Neural cell (in vitro differentiated cells): ENCODE measurements around the gene FGF11. TPM values are rescaled to one million over a fixed set of nuclear protein-coding genes. Genes with fewer than 3 reads are reported as not detected.
A peak's percentile ranks its signal among the peaks of the same experiment; 100 is the strongest.

Source experiments
- H2AFZ ChIP-seq: fragments of 200-600, 300-800 bp; sonication (generic), shearing (Covaris generic); 2 replicates; pipeline ENCODE4 v1.6.0; 2014; ENCODE audit warnings: low read depth, mild to moderate bottlenecking, antibody characterized with exemption, low read length, moderate library complexity
- H3F3A ChIP-seq: fragments of 200-600 bp; shearing (Covaris generic); 2 replicates; pipeline ENCODE4 v1.6.1; 2016; ENCODE audit warnings: mild to moderate bottlenecking, moderate library complexity, mixed read lengths, antibody characterized with exemption, low read length; ENCODE audit not compliant: insufficient read depth, poor library complexity, severe bottlenecking
- H3K27ac ChIP-seq: fragments of 200-600, 300-800 bp; sonication (generic), shearing (Covaris generic); 2 replicates; pipeline ENCODE4 v1.5.1; 2014; ENCODE audit warnings: mild to moderate bottlenecking, low read length, moderate library complexity
- H3K27me3 ChIP-seq: fragments of 300-800, 200-600 bp; sonication (generic), shearing (Covaris generic); 2 replicates; pipeline ENCODE4 v1.6.0; 2014; ENCODE audit warnings: mild to moderate bottlenecking, low read depth, low read length, moderate library complexity; ENCODE audit not compliant: insufficient read depth
- H3K36me3 ChIP-seq: fragments of 300-800, 200-600 bp; sonication (generic), shearing (Covaris generic); 2 replicates; pipeline ENCODE4 v1.5.1; 2014; ENCODE audit warnings: mild to moderate bottlenecking, antibody characterized with exemption, low read length, moderate library complexity; ENCODE audit not compliant: insufficient read depth
- H3K4me2 ChIP-seq: fragments of 300-800, 200-600 bp; sonication (generic), shearing (Covaris generic); 2 replicates; pipeline ENCODE4 v1.6.0; 2014; ENCODE audit warnings: mild to moderate bottlenecking, low read length
- H3K4me3 ChIP-seq: fragments of 300-800, 200-600 bp; sonication (generic), shearing (Covaris generic); 2 replicates; pipeline ENCODE4 v1.5.1; 2014; ENCODE audit warnings: mild to moderate bottlenecking, low read length, moderate library complexity
- H3K79me2 ChIP-seq: fragments of 200-600 bp; shearing (Covaris generic); replicated peaks from 2 replicates; pipeline ENCODE4 v1.6.0; 2014; ENCODE audit warnings: mild to moderate bottlenecking, low read length, moderate library complexity; ENCODE audit not compliant: insufficient read depth
- H3K9ac ChIP-seq: fragments of 300-800, 200-600 bp; sonication (generic), shearing (Covaris generic); 2 replicates; pipeline ENCODE4 v1.6.1; 2016; ENCODE audit warnings: mild to moderate bottlenecking, low read length, mixed read lengths
- H3K9me2 ChIP-seq: fragments of 200-600 bp; shearing (Covaris generic); 2 replicates; pipeline ENCODE4 v1.6.1; 2016; ENCODE audit warnings: mild to moderate bottlenecking, low read length, mixed read lengths; ENCODE audit not compliant: insufficient read depth
- H3K9me3 ChIP-seq: fragments of 200-600, 300-800 bp; sonication (generic), shearing (Covaris generic); 2 replicates; pipeline ENCODE4 v1.6.1; 2016; ENCODE audit warnings: mild to moderate bottlenecking, mixed run types, low read length, moderate library complexity, mixed read lengths
- H4K20me1 ChIP-seq: fragments of 200-600 bp; shearing (Covaris generic); 2 replicates; pipeline ENCODE4 v1.6.1; 2016; ENCODE audit warnings: mild to moderate bottlenecking, mixed run types; ENCODE audit not compliant: insufficient read depth
- EP300 ChIP-seq: fragments of 450-650 bp; conservative IDR thresholded peaks from 2 replicates; pipeline ENCODE4 v1.6.1; 2014; ENCODE audit warnings: antibody characterized with exemption, mild to moderate bottlenecking, moderate library complexity; ENCODE audit not compliant: poor library complexity, severe bottlenecking
- EZH2 ChIP-seq: fragments of 200-600, 300-800 bp; shearing (Covaris generic), sonication (generic); IDR thresholded peaks from 2 replicates; pipeline ENCODE4 v1.6.1; 2014; ENCODE audit warnings: antibody characterized with exemption, low read length, borderline replicate concordance, mild to moderate bottlenecking; ENCODE audit not compliant: insufficient read depth, poor library complexity, severe bottlenecking
- MXI1 ChIP-seq: fragments of 450-650 bp; conservative IDR thresholded peaks from 2 replicates; pipeline ENCODE4 v1.6.1; 2014; ENCODE audit warnings: antibody characterized with exemption, mild to moderate bottlenecking; ENCODE audit not compliant: poor library complexity, severe bottlenecking
- POLR2AphosphoS5 ChIP-seq: IDR thresholded peaks from 2 replicates; pipeline ENCODE4 v1.6.1; 2012
- RAD21 ChIP-seq: fragments of 450-650 bp; conservative IDR thresholded peaks from 2 replicates; pipeline ENCODE4 v1.6.1; 2014; ENCODE audit warnings: antibody characterized with exemption, mild to moderate bottlenecking, moderate library complexity
- SMC3 ChIP-seq: fragments of 450-650 bp; conservative IDR thresholded peaks from 2 replicates; pipeline ENCODE4 v1.6.1; 2014; ENCODE audit warnings: antibody characterized with exemption, mild to moderate bottlenecking, moderate library complexity; ENCODE audit not compliant: poor library complexity
- TAF1 ChIP-seq: IDR thresholded peaks from 2 replicates; pipeline ENCODE4 v1.6.1; 2012; ENCODE audit warnings: low read depth
- polyA plus RNA-seq: library from polyadenylated mRNA; depleted of rRNA; stranded (reverse); fragments of >200 nt; gene quantifications from 2 replicates; pipeline ENCODE4 v1.2.3, GENCODE V29; 2014
- TF ChIP-seq, protein P1 (sequence below): IDR thresholded peaks from 2 replicates; pipeline ENCODE4 v1.6.1; 2012; ENCODE audit warnings: borderline replicate concordance
- TF ChIP-seq, protein P2 (sequence below): fragments of 450-650 bp; IDR thresholded peaks from 2 replicates; pipeline ENCODE4 v1.5.1; 2014; ENCODE audit warnings: antibody characterized with exemption, mild to moderate bottlenecking, moderate library complexity; ENCODE audit not compliant: poor library complexity, severe bottlenecking

Gene FGF11
- polyA plus RNA-seq, 1 donor from 2014 or later, result 16.4 TPM

DNA sequence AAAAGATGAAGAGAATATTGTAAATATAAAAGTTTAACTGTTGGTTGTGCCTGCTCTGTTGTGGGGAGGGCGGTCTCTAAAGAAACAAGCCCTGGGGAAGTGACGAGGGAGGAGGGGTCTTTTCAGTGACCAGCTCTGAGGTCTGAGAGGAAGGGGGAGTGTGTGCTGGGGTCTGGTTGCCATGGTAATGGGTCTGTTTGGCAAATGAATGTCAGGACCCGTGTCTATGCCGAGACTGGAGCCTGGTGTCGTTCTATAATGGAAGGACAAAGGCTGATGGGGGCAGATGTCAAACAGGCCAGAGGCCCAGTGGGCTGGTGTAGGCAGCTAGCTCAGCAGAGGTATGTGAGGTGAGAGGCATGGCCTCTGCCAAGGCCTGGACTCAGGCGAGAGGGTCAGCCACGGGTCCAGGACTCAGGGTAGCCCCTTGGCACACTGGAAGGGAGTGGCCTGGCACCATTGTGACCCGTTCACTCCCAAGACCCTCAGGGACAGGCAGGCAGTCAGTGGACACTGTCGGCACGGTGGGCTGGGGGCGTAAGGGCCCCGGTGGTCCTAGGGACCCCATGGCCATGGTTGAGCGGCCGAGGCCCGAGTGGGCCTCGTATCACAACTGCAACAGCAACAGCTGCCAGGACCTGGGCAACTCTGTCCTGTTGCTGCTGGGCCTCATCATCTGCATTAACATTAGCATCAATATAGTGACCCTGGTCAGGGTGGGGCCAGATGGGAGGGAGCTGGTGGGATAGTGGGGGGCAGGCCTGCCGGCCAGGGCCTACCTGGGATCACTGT is 19.3 kb upstream of the FGF11 start, which contains the start of gene SPEM1:
TSS of gene SPEM1 (plus strand) at position 506 of the 792 bp plus-strand sequence. CDS start at position 567, 61 bp downstream.
- TF ChIP-seq, protein P1, sequence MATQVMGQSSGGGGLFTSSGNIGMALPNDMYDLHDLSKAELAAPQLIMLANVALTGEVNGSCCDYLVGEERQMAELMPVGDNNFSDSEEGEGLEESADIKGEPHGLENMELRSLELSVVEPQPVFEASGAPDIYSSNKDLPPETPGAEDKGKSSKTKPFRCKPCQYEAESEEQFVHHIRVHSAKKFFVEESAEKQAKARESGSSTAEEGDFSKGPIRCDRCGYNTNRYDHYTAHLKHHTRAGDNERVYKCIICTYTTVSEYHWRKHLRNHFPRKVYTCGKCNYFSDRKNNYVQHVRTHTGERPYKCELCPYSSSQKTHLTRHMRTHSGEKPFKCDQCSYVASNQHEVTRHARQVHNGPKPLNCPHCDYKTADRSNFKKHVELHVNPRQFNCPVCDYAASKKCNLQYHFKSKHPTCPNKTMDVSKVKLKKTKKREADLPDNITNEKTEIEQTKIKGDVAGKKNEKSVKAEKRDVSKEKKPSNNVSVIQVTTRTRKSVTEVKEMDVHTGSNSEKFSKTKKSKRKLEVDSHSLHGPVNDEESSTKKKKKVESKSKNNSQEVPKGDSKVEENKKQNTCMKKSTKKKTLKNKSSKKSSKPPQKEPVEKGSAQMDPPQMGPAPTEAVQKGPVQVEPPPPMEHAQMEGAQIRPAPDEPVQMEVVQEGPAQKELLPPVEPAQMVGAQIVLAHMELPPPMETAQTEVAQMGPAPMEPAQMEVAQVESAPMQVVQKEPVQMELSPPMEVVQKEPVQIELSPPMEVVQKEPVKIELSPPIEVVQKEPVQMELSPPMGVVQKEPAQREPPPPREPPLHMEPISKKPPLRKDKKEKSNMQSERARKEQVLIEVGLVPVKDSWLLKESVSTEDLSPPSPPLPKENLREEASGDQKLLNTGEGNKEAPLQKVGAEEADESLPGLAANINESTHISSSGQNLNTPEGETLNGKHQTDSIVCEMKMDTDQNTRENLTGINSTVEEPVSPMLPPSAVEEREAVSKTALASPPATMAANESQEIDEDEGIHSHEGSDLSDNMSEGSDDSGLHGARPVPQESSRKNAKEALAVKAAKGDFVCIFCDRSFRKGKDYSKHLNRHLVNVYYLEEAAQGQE, result no peak
- no peak for TF ChIP-seq RAD21
- TF ChIP-seq, protein P2, sequence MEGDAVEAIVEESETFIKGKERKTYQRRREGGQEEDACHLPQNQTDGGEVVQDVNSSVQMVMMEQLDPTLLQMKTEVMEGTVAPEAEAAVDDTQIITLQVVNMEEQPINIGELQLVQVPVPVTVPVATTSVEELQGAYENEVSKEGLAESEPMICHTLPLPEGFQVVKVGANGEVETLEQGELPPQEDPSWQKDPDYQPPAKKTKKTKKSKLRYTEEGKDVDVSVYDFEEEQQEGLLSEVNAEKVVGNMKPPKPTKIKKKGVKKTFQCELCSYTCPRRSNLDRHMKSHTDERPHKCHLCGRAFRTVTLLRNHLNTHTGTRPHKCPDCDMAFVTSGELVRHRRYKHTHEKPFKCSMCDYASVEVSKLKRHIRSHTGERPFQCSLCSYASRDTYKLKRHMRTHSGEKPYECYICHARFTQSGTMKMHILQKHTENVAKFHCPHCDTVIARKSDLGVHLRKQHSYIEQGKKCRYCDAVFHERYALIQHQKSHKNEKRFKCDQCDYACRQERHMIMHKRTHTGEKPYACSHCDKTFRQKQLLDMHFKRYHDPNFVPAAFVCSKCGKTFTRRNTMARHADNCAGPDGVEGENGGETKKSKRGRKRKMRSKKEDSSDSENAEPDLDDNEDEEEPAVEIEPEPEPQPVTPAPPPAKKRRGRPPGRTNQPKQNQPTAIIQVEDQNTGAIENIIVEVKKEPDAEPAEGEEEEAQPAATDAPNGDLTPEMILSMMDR, result no peak
- no peak for TF ChIP-seq EZH2
- peak; percentile 4 for TF ChIP-seq POLR2AphosphoS5
- Histone ChIP-seq H3K4me3 (no peak within 1 kb of the TSS), H4K20me1 (peaks cover 4% of the 10 kb centered on the region), H3K36me3 (no peaks in the 10 kb centered on the region), H3K27me3 (no peaks in the 10 kb centered on the region), H3K79me2 (no peaks in the 10 kb centered on the region), H3K9me2 (no peaks in the 10 kb centered on the region), H3K9me3 (no peaks in the 10 kb centered on the region), H3F3A (no peaks in the 10 kb centered on the region), H2AFZ (no peak within 1 kb of the TSS), H3K27ac (no peak within 1 kb of the TSS), H3K9ac (no peak within 1 kb of the TSS), H3K4me2 (no peak within 1 kb of the TSS)

DNA sequence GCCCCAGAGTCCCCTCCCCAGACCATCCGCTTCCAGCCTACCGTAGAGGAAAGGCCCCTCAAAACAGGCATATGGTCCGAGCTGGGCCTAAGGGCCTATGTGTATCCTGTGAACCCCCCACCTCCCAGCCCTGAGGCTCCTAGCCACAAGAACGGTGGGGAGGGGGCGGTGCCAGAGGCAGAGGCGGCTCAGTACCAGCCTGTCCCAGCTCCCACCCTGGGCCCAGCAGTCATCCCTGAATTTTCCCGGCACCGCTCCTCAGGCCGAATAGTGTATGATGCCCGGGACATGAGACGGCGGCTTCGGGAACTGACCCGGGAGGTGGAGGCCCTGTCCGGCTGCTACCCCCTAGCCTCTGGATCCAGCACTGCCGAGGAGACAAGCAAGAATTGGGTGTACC is 18.1 kb upstream of the FGF11 start:
- Histone ChIP-seq H3F3A (no peaks in the 10 kb centered on the region), H3K27ac (no peak overlapping the region), H2AFZ (no peak overlapping the region), H3K4me3 (no peak overlapping the region), H3K9me2 (no peaks in the 10 kb centered on the region), H3K4me2 (no peak overlapping the region), H3K27me3 (no peaks in the 10 kb centered on the region), H3K79me2 (no peaks in the 10 kb centered on the region), H3K9me3 (no peaks in the 10 kb centered on the region), H3K36me3 (no peaks in the 10 kb centered on the region), H3K9ac (no peak overlapping the region), H4K20me1 (peaks cover 3% of the 10 kb centered on the region)
- TF ChIP-seq TAF1, result no peak
- no peak for TF ChIP-seq SMC3
- no peak for TF ChIP-seq EP300
- TF ChIP-seq EZH2, result no peak
- TF ChIP-seq, protein P2, result no peak
- TF ChIP-seq, protein P1, result no peak
- TF ChIP-seq RAD21, result no peak
- no peak for TF ChIP-seq POLR2AphosphoS5
- no peak for TF ChIP-seq MXI1
